EH (cell line): ENCODE measurements around the gene COL7A1.
A peak's percentile ranks its signal among the peaks of the same experiment; 100 is the strongest.

Experiments
- DNase-seq: peaks from one replicate; pipeline ENCODE4 v3.0.0-alpha.2; 2015; ENCODE audit warnings: low read depth

Gene COL7A1

DNA sequence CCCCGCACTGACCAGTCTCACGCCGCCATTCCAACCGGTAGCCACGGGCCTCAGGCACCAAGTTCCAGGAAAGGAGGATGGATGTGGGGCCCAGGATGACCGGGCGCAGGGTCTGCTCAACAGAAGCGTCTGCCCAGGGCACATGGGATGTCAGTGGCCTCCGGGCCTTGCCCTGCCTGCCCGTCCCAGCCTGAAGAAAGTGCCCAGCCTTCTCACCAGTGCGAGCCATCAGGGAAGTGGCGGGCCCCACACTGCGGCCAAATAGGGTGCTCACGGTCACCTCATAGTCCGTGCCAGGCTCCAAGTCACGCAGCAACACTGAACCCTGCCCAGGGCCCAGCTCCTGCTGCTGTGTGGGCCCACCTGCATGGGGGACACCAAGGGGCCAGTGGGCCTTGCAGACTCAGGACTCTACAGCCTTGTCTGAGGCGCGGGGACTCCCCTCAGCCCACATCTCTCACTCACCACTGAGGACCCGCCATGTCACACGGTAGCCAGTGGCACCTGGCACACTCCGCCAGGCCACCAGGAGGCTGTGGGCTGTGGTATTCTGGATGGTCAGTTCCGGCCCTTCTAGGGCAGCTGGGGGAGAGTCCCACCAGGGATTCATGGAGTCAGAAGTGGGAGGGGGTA lies 3.1 kb downstream of the COL7A1 start:
- no peak for DNase-seq

DNA sequence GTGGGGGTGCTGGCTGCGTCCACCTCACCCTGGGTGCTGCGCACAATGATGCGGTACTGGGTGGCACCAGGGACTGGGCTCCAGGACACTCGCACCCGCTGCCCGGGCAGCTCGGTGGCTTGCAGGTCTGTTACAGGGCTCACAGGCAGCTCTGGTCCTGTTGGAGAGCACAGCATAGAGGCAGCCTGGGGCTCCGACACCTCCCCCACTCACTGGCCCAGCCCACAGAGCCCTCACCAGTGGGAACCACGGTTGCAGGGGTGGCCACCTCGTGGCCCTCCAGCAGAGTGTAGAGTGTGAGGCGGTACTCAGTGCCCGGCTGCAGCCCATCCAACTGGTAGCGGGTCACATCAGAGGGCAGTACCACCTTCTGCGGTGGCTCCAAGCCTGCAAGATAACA lies 3.7 kb downstream of the COL7A1 start:
- DNase-seq = no peak

DNA sequence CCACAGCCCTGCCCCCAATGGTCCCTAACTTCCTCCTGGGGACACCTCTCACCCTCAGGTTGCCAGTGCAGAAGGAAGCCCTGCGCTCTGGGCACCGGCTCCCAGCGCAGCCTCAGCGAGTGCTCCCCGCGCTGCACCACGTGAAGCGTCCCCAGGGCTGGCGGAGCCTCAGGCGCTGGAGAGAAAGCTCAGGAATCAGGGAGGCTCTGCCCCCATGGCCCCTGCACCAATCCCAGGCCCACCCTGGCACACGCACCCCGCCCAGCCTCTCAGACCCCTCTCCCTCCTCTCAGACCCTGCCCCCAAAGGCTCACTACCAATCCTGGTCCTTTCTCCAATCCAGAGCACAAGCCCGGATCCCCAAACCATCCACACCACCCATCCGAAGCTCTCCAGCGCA lies 6.9 kb downstream of the COL7A1 start:
- no peak for DNase-seq

DNA sequence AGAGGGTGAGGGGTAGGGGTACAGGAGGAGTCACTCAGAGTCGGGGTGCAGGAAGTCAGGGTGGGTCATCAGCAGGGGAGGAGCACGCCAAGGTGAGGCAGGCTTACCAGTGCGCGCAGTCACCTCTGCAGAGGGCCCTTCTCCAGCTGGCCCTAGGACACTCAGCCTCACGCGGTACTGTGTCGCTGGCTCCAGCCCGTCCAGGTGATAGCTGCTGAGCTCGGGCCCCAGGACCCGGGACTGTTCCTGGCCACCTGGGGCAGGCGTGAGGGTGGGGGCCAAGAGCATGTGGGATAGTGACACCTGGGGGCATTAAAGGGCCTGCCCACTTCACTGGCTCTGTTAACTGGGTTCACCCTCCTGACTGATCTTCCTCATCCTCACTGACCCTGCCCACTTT lies 7.4 kb downstream of the COL7A1 start:
- DNase-seq = no peak

DNA sequence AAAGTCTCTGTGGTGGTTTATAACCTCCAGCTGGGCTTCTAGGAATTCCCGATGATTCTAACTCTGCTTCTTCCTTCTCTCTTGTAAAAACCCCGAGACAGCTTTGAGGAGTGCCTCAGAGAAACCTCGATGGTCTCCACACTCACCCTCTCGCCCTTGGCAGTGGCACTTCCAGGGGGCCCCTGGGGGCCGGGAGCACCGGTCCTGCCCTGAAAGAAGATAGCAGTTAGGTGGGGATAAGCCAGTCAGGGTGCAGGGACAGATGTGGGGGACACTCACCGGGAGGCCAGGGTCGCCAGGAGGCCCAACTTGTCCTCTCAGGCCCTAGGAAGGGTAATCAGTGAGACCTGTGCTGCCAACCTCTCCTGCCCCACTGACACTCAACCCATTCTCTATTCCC lies 9.7 kb downstream of the COL7A1 start:
- no peak for DNase-seq

DNA sequence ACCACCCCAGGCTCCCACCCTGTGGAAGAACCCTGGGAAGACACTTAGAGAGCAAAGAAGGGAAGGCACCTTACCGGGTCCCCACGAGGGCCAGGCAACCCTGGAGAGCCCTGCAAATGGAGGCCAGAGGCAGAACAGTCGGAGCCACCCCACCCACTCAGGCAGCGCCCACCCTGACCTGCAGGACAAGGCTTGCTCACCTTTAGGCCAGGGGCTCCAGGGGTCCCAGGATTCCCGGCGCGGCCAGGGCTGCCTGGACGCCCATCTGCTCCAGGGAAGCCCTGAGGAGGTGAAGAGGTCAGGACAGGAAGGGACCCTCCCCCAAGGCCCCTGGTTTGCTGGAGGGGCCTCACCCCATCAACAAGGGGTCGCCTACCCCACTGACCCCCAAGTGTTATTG lies 10.3 kb downstream of the COL7A1 start:
- DNase-seq = no peak

DNA sequence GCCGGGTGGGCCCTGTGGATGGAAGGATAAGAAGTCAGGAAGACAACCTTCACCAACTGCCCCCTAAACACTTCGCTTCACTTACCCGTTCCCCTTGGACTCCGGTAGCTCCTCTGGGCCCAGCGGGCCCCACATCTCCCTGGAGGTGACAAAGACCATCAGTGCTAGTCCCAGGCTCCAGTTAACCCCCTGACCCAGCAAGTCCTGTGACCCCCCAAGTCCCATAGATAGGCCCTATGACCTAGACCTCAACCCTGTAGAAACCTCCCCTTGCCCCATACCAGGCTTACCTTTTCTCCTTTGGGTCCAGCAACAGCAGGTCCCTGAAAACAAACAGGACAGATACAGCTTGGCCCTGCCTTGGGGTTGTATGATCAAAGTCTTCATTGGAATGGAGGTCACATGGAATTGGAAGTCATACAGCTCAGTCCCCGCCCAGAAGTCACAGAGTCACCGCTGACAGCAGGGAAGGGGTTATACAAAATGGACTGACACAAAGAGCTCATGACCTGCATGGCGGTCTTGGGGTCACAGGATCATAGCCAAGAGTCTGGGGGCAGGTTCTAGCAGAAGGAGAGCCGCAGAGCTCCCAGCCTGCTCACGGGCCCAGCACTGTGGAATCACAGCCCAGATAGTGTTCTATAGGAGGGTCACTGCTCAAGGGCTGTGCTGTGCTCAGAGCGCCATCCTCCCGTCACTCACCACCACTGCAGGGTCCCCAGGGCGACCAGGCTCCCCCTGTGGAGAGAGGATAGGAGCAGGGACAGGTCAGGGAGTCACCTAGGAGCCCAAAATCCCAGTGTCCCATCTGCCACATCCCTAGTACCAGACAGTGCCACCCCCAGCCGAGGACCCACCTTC lies 13.3 kb downstream of the COL7A1 start:
- no peak for DNase-seq

DNA sequence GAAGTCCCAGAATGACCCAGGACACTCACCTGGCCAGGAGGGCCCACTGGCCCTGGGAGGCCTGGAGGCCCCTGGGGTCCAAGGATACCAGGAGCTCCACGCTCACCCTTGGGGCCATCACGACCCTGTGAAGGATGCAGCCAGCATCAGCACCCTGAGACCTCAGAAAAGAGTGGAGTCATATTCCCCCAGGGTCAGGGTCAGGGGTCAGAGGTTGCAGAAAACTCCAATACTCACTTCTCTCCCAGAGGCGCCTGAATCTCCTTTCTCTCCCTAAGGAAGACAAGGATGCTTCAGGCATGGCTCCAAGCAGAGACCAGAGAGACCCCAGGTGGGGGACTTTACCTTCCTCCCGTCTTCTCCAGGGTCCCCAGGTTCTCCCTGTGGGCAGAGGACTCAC lies 18.5 kb downstream of the COL7A1 start:
- DNase-seq = no peak

DNA sequence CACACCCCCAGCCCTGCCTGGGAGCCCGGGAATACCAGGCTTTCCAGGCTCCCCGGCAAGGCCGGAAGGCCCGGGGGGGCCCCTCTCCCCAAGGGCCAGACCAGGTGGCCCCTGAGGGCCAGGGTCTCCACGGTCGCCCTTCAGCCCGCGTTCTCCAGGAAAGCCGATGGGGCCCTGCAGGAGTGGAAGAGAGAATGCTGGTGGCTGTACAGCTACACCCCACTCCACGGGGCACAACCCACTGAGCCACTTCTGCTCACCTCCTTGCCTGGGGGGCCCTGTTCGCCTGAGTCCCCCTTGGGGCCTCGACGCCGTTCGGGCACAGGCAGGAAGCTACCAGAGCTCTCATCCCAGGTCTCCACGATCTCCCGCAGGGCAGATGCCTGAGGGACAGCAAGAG lies 19.8 kb downstream of the COL7A1 start:
- DNase-seq = no peak

DNA sequence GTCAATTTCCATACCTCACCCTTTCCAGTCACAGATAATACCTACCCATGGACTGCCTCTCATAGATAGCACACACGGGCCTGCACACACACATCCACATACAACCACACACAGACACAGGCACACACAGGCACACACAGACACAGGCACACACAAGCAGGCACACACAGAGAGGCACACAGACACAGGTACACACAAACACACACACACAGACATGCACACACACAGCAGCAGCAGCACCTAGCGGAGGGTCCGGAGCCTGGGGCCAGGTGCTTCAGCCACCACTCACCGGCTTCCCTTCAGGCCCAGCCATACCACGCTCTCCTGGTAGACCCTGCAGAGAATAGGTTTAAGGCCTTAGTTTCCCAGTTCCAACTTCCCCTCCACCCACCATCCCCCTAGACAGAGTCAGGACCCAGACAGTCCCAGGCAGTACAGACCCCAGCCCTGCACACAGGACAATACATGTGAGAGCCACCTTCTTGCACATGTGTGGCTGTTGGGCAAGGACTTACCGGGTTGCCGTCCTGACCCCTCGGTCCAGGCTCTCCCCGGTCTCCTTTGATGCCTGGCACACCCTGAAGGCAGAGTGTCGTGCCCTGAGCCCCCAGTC lies 21.1 kb downstream of the COL7A1 start:
- no peak for DNase-seq

DNA sequence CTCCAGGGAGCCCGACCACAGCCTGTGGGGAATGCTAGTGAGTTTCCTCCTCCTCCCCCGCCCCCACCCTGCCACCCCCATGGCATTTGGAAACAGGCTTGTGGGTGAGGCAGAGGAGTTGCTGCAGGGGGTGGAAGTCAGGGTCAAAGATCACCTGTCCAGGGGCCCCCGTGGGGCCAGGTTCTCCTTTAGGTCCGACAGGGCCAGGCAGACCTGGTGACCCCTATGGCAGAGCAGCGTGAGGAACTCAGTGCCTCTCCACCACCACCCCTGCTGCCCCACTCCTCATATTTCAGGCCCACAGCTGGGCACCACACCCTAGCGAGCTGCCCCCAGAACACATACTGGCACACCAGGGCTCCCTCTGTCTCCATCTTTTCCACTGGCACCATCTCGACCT lies 22.6 kb downstream of the COL7A1 start:
- DNase-seq = no peak

DNA sequence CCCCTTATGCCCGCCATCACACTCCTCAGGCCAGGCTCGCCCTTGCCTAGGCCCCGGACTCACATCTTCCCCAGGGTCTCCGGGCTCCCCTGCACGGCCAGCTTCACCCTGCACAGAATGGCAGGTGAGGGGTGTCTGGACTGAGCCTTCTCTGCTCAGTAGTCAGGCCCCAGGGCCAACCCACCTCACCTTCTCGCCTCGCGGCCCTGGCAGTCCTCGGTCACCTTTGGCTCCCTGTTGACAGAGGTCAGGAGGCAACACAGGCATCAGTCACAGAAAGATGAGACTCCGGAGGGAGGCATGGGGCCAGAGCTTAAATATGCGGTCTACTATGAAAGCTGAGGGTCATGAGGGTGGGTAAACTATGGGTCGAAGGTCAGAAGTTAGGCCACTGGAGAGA lies 23.2 kb downstream of the COL7A1 start:
- no peak for DNase-seq

DNA sequence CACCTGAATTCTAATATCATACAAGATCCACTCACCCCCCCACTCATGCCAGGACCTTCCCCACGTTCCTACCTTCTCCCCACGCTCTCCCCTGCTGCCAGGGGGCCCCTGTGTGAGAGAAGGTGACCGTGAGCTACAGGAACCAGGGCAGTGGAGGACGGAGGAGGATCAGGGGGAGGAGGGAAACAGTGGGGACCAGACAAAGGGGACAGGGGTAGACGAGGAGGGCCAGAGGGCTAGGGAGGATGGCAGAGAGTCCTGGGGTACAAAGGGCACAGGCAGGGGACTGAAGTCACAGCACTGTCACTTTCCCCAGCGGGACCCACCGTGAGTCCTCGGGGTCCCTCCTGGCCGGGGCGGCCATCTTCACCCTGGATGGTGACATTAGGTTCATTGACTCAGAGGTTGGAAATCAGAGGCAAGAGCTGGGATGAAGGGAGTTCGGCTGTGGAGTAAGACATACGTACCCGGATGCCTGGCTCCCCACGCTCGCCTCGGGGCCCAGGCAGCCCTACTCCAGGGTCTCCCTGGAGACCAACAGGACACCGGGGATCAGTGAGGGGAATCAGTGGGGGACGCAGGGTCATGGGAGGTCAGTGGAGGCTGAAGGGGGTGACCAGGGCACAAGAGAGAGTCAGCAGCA lies 25.2 kb downstream of the COL7A1 start:
- no peak for DNase-seq

DNA sequence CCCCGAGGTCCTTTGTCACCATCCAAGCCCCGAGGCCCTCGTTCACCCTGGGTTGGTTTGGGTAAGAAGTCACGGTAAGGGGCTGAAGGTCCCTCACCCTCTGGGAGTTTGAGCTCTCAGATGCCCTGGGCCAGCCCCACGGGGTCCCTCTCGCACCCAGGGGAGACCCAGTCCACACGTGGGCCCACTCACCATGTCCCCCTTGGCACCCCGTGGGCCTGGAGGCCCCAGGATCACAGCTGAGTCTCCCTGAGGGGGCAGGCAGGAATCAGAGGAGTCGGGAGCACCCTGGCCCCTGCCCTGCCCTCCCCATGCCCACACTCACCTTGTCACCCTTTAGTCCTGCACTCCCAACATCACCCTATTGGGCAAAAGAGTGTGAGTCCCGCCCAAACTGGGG lies 25.7 kb downstream of the COL7A1 start:
- DNase-seq = no peak

DNA sequence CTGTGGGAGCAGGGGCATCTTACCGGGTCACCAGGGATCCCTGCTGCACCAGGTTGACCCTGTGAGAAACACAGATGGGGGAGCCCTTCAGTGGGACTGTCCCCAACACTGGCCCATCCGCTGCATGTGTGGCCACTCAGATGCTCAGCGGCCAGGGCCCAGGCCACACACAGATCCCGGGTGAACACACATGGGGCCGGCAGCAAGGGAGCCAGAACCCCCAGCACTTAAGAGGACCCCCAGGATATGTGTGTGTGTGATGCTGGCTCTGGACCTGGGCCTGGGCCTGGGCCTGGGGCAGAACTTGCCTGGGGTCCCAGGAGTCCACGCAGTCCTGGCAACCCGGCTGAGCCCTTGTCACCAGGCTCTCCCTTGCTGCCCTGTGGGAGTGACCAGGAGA lies 26.7 kb downstream of the COL7A1 start:
- DNase-seq = no peak

DNA sequence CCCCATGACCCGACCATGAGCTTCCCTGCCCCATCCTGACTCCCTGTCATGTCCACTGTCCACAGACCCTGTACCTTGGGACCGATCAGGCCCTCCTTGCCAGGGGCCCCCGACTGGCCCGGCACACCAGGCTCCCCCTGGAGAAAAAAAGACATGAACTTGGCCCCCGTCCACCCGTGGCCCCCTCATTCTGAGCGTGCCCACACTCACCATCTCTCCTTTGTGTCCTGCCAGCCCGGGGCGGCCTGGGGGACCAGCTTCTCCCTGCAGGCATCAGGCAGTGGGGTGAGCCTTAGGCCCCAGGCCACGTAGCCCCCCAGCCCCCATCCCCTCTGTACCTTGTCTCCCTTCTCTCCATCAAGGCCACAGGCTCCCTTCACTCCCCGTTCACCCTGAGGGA lies 27.6 kb downstream of the COL7A1 start:
- no peak for DNase-seq

DNA sequence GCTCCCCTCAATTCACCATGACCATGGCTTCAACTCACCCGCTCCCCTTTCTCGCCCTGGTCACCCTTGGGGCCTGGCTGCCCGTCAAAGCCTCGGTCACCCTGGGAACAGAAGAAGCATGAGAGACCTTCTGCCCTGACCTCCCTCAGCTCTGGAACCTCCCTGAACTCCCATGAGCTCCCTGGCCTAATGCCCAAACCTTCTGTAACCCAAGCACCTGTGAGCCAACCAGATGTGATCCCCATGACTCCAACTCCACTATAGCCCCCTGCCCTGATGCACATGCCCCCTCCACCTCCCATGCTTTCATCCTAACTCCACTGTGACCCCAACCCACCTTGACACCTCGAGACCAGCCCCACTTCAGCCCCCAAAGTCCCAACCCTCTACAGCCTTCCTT lies 28.0 kb downstream of the COL7A1 start:
- DNase-seq = no peak

DNA sequence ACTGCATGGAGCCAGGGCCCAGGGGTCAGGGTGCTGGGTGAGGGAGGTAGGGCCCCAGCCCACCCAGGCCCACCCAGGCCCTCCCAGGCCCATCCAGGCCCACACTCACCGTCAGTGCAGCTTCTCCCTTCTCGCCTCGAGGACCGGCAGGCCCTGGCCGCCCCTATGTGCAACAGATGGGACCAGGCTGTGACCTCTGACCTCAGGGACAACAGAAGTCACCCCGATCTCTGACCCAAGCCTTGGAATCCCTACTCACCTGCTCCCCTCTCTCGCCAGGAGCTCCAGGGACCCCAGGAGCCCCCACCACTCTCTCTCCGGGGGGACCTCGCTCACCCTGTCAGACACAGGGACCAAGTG lies 28.7 kb downstream of the COL7A1 start:
- no peak for DNase-seq

DNA sequence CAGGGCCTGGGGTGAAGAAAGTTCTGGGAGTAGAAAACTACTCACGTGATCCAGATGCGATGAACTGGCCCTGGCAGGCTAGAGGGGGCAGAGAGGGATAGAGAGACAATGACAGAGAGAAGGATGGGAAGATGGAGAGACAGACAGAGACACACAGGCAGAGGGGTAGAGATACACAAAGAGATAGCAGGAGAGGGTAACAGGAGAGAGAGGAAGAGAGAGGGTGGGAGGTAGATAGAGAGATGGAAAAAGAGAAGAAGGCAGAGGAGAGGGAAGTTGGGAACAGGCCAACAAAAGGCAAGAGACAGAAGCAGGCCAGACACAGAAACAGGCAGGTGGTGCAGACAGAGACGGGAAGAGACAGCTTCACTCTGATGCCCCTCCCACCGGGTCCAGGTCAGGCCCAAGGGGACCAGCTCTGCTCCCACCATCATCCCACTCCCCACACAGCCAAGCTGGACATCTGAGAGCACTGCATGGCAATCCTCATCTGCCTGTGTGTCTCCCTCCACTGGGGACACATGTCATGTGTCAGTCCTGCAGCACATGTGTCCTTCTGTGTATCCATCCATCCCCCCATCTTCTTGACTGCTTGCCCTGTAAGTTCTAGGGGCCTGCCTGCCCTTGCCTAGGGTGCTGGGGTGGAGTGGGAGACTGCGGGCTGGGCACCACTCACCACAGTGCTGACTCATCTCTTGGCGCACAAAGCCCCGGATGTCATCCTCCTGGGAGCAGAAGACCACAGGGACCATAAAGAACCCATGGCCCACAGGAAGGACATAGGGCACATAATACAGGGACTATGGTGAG lies 29.3 kb downstream of the COL7A1 start:
- DNase-seq = peak; percentile 88

DNA sequence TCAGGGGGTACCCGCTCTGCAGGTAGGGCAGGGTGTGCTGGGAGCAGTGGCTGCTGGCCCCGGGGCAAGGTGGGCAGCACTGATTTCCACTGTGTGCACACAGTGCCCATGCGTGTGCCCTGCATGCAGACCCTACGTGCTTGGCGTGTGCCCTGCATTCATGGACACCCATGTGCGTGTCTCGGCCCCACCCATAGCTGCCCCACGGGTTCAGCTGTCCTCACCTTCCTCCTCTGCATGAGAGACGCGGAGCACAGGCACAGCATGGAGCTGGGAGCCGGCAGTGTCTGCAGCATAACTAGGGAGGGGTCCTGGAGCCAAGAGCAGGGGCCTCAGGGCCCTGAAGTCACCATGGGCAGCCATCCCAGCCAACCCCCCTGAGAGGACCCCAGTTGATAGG lies 29.9 kb downstream of the COL7A1 start:
- DNase-seq = no peak

DNA sequence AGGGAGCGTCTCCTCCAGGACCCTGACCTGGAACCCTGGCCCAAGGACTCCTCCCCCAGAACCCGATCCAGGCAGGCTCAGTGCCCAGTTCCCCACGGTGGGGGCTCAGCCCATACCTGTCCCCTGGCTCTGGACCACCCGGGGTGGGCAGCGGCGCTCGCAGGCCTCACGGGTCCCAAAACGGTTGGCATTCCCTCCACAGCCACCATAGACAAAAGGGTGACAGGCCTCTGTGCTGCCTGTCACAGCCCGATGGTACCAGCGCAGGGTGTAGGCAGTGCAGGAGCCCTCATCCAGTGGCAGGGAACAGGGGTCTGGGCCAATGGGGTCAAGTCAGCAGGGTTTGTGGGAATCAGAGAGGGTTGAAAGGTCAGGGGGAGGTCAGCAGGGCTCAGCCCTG lies 30.5 kb downstream of the COL7A1 start:
- DNase-seq = no peak

DNA sequence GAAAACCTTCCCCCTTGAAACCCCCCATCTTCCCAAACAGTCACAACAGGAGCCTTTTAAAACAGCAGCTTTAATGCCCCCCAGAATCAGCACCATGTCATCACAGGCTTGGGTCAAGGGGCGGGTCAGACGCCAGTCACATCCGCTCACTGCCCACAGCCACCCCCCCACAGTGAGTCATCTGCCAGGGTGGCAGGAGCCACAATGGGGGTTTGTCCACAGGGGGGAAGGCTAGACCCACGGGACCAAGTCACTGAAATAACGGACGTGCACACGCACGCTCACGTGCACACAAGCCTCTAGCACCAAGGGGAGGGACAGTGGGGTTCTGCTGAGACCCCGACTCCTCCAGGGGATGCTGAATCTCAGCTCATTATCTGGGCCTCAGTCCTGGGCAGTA lies 31.1 kb downstream of the COL7A1 start:
- DNase-seq = peak; percentile 92
